CD4-positive, CD25-positive, alpha-beta regulatory T cell (primary cell): ENCODE results near the gene WT1. TPM values are rescaled to one million over a fixed set of nuclear protein-coding genes. Genes with fewer than 3 reads are reported as not detected.
"Not testable (repeated sequence)": the region's sequence is repeated elsewhere in the genome, so short reads cannot be mapped to it uniquely, and the experiment has no call there.

Source experiments
- ATAC-seq, 2 donors: fragments of 150-1000 bp; cut with Tn5 transposase; one replicate each; pipeline ENCODE4 v1.10.0; 2021; ENCODE audit warnings: low read depth in 2 of 2, moderate number of reproducible peaks in 2 of 2, moderate library complexity in 1 of 2
- DNase-seq, 3 donors: peaks; one replicate each; pipeline versions ENCODE4 v3.0.0 to v3.0.0-alpha.2; 2012 to 2022; ENCODE audit warnings: mixed read lengths in 1 of 3
- H3K27ac ChIP-seq: one replicate; pipeline ENCODE4 v1.7.0; 2013; ENCODE audit warnings: mild to moderate bottlenecking, low read length; ENCODE audit not compliant: insufficient read depth, poor library complexity, severe bottlenecking
- H3K27me3 ChIP-seq: one replicate; pipeline ENCODE4 v1.7.0; 2013; ENCODE audit warnings: low read length; ENCODE audit not compliant: control insufficient read depth, insufficient read depth
- H3K36me3 ChIP-seq: one replicate; pipeline ENCODE4 v1.7.0; 2013; ENCODE audit warnings: mild to moderate bottlenecking, low read length, moderate library complexity; ENCODE audit not compliant: control insufficient read depth, insufficient read depth
- H3K4me1 ChIP-seq: 2 replicates; pipeline ENCODE4 v1.7.0; 2013; ENCODE audit warnings: mild to moderate bottlenecking, low read length; ENCODE audit not compliant: insufficient read depth, control insufficient read depth, poor library complexity, severe bottlenecking
- H3K4me3 ChIP-seq: one replicate; pipeline ENCODE4 v1.7.0; 2013; ENCODE audit warnings: low read depth, mild to moderate bottlenecking, low read length, moderate library complexity
- H3K9me3 ChIP-seq, 2 experiments: 1 replicate in 1 of 2; 2 replicates in 1 of 2; pipeline ENCODE4 v1.7.0; 2013; ENCODE audit warnings: low read length in 2 of 2, mild to moderate bottlenecking in 1 of 2, moderate library complexity in 1 of 2; ENCODE audit not compliant: control insufficient read depth in 2 of 2
- H3K27ac Mint-ChIP-seq, 3 donors: one replicate each; pipeline ENCODE4 v1.8.0; 2020 to 2022; ENCODE audit warnings: mild to moderate bottlenecking in 3 of 3, mixed read lengths in 3 of 3, moderate library complexity in 2 of 3
- H3K27me3 Mint-ChIP-seq: one replicate; pipeline ENCODE4 v1.8.0; 2022; ENCODE audit warnings: mild to moderate bottlenecking, mixed read lengths
- H3K36me3 Mint-ChIP-seq: one replicate; pipeline ENCODE4 v1.8.0; 2020; ENCODE audit warnings: mixed read lengths
- H3K4me1 Mint-ChIP-seq, 4 donors: one replicate each; pipeline ENCODE4 v1.8.0; 2020 to 2022; ENCODE audit warnings: mixed read lengths in 4 of 4, mild to moderate bottlenecking in 1 of 4
- H3K4me3 Mint-ChIP-seq, 4 donors: one replicate each; pipeline ENCODE4 v1.8.0; 2020 to 2022; ENCODE audit warnings: mild to moderate bottlenecking in 4 of 4, mixed read lengths in 4 of 4, moderate library complexity in 3 of 4
- H3K9me3 Mint-ChIP-seq, 7 donors: one replicate each; pipeline ENCODE4 v1.8.0; 2020 to 2022; ENCODE audit warnings: mixed read lengths in 7 of 7, mild to moderate bottlenecking in 3 of 7, moderate library complexity in 2 of 7
- polyA plus RNA-seq, 4 donors: library from polyadenylated mRNA; unstranded; fragments of 300-500 nt; fragmentation: Illumina TruSeq; gene quantifications; one replicate each; pipeline ENCODE4 v1.2.3, GENCODE V29; 2021
- total RNA-seq: library from RNA; stranded (reverse); gene quantifications from one replicate; pipeline ENCODE4 v1.2.3, GENCODE V29; 2022

WT1 gene
- total RNA-seq (not detected), polyA plus RNA-seq (not detected)

DNA sequence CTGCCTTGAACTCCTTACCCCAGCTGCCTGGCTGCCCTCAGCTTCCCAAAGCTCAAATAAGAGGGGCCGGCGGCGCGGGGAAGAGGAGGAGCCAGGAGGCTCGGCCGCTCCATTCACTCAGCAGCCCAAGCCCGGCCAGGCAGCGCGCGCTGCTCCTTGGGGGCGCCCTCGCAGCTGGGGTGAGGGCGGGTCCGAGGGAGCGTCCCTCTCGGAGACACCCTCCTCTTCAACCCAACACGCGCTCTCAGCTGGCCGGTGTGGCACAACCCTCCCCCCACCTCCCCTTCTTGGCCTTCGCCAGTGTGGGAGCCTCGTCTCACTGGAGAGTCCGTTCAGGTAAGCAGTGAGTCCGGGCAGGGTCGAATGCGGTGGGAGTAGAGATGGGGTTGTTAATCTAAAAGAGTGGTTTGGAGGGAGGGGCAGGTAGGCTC, at the start of gene WT1:
Gene WT1, minus strand, starts transcription at position 29 of the 431 bp plus-strand sequence.
- Mint-ChIP-seq H3K9me3 (peaks cover 0 to 7% (median 0%) of the 10 kb centered on the region in 7 donors), H3K4me3 (peak within 1 kb of the TSS; percentile 11 to 64 (median 57)), H3K27me3 (peaks cover 84% of the 10 kb centered on the region), H3K4me1 (peaks cover 0 to 44% (median 25%) of the 10 kb centered on the region in 4 donors), H3K36me3 (no peaks in the 10 kb centered on the region), H3K27ac (no peak within 1 kb of the TSS)
- Histone ChIP-seq H3K36me3 (no peaks in the 10 kb centered on the region), H3K27me3 (peaks cover 28% of the 10 kb centered on the region), H3K27ac (no peak within 1 kb of the TSS), H3K4me3 (no peak within 1 kb of the TSS), H3K4me1 (peaks cover 27% of the 10 kb centered on the region), H3K9me3 (no peaks in the 10 kb centered on the region)
- DNase-seq (no peak), ATAC-seq (no peak)

GRCh38 chr11:32479291-32479690, 44.0 kb upstream of the WT1 start:
- H3K36me3 Mint-ChIP-seq: no peaks in the 10 kb centered on the region
- H3K27me3 ChIP-seq: peaks cover 2% of the 10 kb centered on the region

GRCh38 chr11:32478277-32478731, 43.0 kb upstream of the WT1 start:
- Mint-ChIP-seq H3K27me3 (peaks cover 8% of the 10 kb centered on the region), H3K36me3 (no peaks in the 10 kb centered on the region), H3K27ac (no peak overlapping the region), H3K9me3 (no peaks in the 10 kb centered on the region), H3K4me3 (no peak overlapping the region), H3K4me1 (no peaks in the 10 kb centered on the region)
- H3K4me1 ChIP-seq: no peaks in the 10 kb centered on the region
- no peak overlapping the region for H3K27ac ChIP-seq
- ATAC-seq: no peak
- H3K9me3 ChIP-seq: no peaks in the 10 kb centered on the region
- no peak for DNase-seq
- H3K36me3 ChIP-seq: no peaks in the 10 kb centered on the region
- H3K27me3 ChIP-seq: peaks cover 2% of the 10 kb centered on the region
- H3K4me3 ChIP-seq: no peak overlapping the region

More at GRCh38 chr11:32479291-32479690, 44.0 kb upstream of the WT1 start:
- H3K4me1 ChIP-seq: no peaks in the 10 kb centered on the region
- no peak overlapping the region for H3K4me3 Mint-ChIP-seq
- no peaks in the 10 kb centered on the region for H3K9me3 Mint-ChIP-seq
- ATAC-seq: no peak
- H3K4me1 Mint-ChIP-seq: no peaks in the 10 kb centered on the region
- H3K9me3 ChIP-seq: no peaks in the 10 kb centered on the region
- no peak overlapping the region for H3K27ac ChIP-seq
- H3K27me3 Mint-ChIP-seq: peaks cover 8% of the 10 kb centered on the region
- H3K27ac Mint-ChIP-seq: no peak overlapping the region
- DNase-seq: no peak
- no peak overlapping the region for H3K4me3 ChIP-seq
- no peaks in the 10 kb centered on the region for H3K36me3 ChIP-seq

DNA sequence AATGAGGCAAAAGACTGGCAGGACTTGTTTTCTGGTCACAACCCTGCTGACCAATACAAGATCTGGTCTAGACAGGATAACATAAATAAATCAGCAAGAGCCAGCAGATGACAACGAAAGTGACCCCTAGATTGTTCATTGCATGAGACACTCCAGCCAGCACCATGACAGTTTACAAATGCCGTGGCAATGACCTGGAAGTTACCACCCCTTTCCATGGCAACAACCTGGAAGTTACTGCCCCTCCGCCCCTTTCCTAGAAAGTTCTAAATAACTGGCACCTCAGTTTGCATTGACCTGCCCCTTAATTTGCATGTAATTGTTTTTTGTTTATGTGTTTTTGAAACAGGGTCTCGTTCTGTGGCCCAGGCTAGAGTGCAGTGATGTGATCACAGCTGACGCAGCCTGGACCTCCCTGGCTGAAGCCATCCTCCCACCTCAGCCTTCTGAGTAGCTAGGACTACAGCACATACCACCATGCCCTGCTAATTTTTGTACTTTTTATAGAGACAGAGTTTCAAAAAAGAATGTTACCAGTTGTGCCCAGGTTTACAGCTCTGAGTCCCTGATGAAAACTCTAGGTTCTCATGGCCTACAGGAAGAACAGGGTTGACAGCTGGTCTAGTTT, 38.1 kb upstream of the WT1 start:
- peaks cover 0 to 1% (median 0%) of the 10 kb centered on the region in 7 donors for H3K9me3 Mint-ChIP-seq
- no peak for DNase-seq
- peaks cover 2% of the 10 kb centered on the region for H3K27me3 ChIP-seq

GRCh38 chr11:32472226-32472625, 36.9 kb upstream of the WT1 start:
- Mint-ChIP-seq H3K4me3 (no peak overlapping the region), H3K4me1 (no peaks in the 10 kb centered on the region), H3K36me3 (no peaks in the 10 kb centered on the region), H3K9me3 (peaks cover 0 to 2% (median 0%) of the 10 kb centered on the region in 7 donors), H3K27ac (no peak overlapping the region), H3K27me3 (peaks cover 5% of the 10 kb centered on the region)
- Histone ChIP-seq H3K4me1 (no peaks in the 10 kb centered on the region), H3K36me3 (no peaks in the 10 kb centered on the region), H3K9me3 (no peaks in the 10 kb centered on the region), H3K4me3 (no peak overlapping the region), H3K27ac (no peak overlapping the region), H3K27me3 (no peaks in the 10 kb centered on the region)
- DNase-seq: no peak
- ATAC-seq: no peak

More for the DNA sequence above, 38.1 kb upstream of the WT1 start:
- Histone ChIP-seq H3K4me3 (no peak overlapping the region), H3K4me1 (no peaks in the 10 kb centered on the region), H3K27ac (no peak overlapping the region), H3K9me3 (no peaks in the 10 kb centered on the region), H3K36me3 (no peaks in the 10 kb centered on the region)
- Mint-ChIP-seq H3K4me1 (no peaks in the 10 kb centered on the region), H3K4me3 (no peak overlapping the region), H3K27me3 (peaks cover 10% of the 10 kb centered on the region), H3K27ac (no peak overlapping the region), H3K36me3 (no peaks in the 10 kb centered on the region)
- ATAC-seq: no peak

DNA sequence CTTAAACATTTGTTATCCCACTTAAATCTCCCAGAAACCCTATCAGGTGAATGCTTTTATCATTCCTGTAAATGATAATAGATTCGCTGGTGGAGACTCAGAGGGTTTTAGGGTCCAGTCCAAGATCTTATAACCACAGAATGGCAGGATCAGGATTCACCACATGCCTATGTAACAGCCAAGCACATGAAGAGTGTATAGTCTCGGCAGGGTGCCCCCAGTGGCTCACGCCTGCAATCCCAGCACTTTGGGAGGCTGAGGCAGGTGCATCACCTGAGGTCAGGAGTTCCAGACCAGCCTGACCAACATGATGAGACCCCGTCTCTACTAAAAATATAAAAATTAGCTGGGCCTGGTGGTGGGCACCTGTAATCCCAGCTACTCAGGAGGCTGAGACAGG, 36.2 kb upstream of the WT1 start:
- not testable (repeated sequence) for H3K36me3 Mint-ChIP-seq, DNase-seq

GRCh38 chr11:32469791-32470190, 34.5 kb upstream of the WT1 start:
- Mint-ChIP-seq H3K9me3 (peaks cover 0 to 2% (median 0%) of the 10 kb centered on the region in 7 donors), H3K27ac (no peak overlapping the region), H3K36me3 (no peaks in the 10 kb centered on the region), H3K27me3 (peaks cover 5% of the 10 kb centered on the region), H3K4me3 (no peak overlapping the region), H3K4me1 (no peaks in the 10 kb centered on the region)
- DNase-seq (no peak), ATAC-seq (no peak)
- Histone ChIP-seq H3K9me3 (no peaks in the 10 kb centered on the region), H3K27ac (no peak overlapping the region), H3K4me3 (no peak overlapping the region), H3K27me3 (no peaks in the 10 kb centered on the region), H3K4me1 (no peaks in the 10 kb centered on the region), H3K36me3 (no peaks in the 10 kb centered on the region)

More for the DNA sequence above, 36.2 kb upstream of the WT1 start:
- H3K27me3 Mint-ChIP-seq, H3K27ac ChIP-seq, ATAC-seq, H3K4me1 Mint-ChIP-seq, H3K9me3 Mint-ChIP-seq, H3K9me3 ChIP-seq, H3K4me3 ChIP-seq, H3K4me3 Mint-ChIP-seq, H3K27ac Mint-ChIP-seq, H3K36me3 ChIP-seq, H3K27me3 ChIP-seq, H3K4me1 ChIP-seq: not testable (repeated sequence)

- H3K4me3 Mint-ChIP-seq: no peak overlapping the region
- no peaks in the 10 kb centered on the region for H3K4me1 ChIP-seq
- no peaks in the 10 kb centered on the region for H3K9me3 ChIP-seq
- H3K9me3 Mint-ChIP-seq: peaks cover 0 to 2% (median 0%) of the 10 kb centered on the region in 7 donors
- H3K27ac ChIP-seq: no peak overlapping the region
- no peak overlapping the region for H3K4me3 ChIP-seq
- no peaks in the 10 kb centered on the region for H3K36me3 Mint-ChIP-seq
- DNase-seq (no peak), ATAC-seq (no peak)
- H3K4me1 Mint-ChIP-seq: no peaks in the 10 kb centered on the region
- H3K36me3 ChIP-seq: no peaks in the 10 kb centered on the region
- no peaks in the 10 kb centered on the region for H3K27me3 ChIP-seq
- H3K27ac Mint-ChIP-seq: no peak overlapping the region
- H3K27me3 Mint-ChIP-seq: peaks cover 9% of the 10 kb centered on the region
These were observed 31.1 kb upstream of the WT1 start for GRCh38 chr11:32466279-32466915.
